MG63 (cell line): ENCODE measurements around the gene PRUNE1. TPM values are rescaled to one million over a fixed set of nuclear protein-coding genes. Genes with fewer than 3 reads are reported as not detected.

Experiments used
- DNase-seq: peaks from one replicate; pipeline ENCODE4 v3.0.0-alpha.2; 2020
- H3K27me3 ChIP-seq: fragments of 250-450 bp; sonication (Bioruptor Pico); 2 replicates; pipeline ENCODE4 v1.5.1; 2020; ENCODE audit warnings: mild to moderate bottlenecking, moderate library complexity
- H3K36me3 ChIP-seq: fragments of 250-450 bp; sonication (Bioruptor Pico); 2 replicates; pipeline ENCODE4 v1.5.1; 2020; ENCODE audit warnings: mild to moderate bottlenecking, moderate library complexity
- H3K4me3 ChIP-seq: fragments of 250-450 bp; sonication (Bioruptor Pico); 2 replicates; pipeline ENCODE4 v1.5.1; 2020; ENCODE audit warnings: mild to moderate bottlenecking, moderate library complexity
- H3K9me3 ChIP-seq: fragments of 250-450 bp; sonication (Bioruptor Pico); 2 replicates; pipeline ENCODE4 v1.5.1; 2020; ENCODE audit warnings: mild to moderate bottlenecking, moderate library complexity
- total RNA-seq: library from RNA; depleted of rRNA; stranded (reverse); fragments of >200 nt; shearing (Covaris generic); gene quantifications from 2 replicates; pipeline ENCODE4 v1.2.3, GENCODE V29; 2014; ENCODE audit warnings: low replicate concordance

Gene PRUNE1
- total RNA-seq, 1 experiment from 2014 or later, result 8.1 TPM

GRCh38 chr1:150973836-150974579, 34.2 kb upstream of the PRUNE1 start:
- peak; percentile 55 for DNase-seq
- Histone ChIP-seq H3K36me3 (peaks cover 41% of the 10 kb centered on the region), H3K9me3 (no peaks in the 10 kb centered on the region), H3K4me3 (peak overlapping the region; percentile 82), H3K27me3 (no peaks in the 10 kb centered on the region)

- DNase-seq, result peak; percentile 88
- Histone ChIP-seq H3K4me3 (peak within 1 kb of the TSS; percentile 82), H3K36me3 (peaks cover 33% of the 10 kb centered on the region), H3K9me3 (no peaks in the 10 kb centered on the region), H3K27me3 (no peaks in the 10 kb centered on the region)
Measured at GRCh38 chr1:150974580-150975478, 33.4 kb upstream of the PRUNE1 start, which contains the start of gene CERS2. CERS2 (minus strand) TSS chr1:150974835; CDS start chr1:150969090, 5,745 bp downstream.

DNA sequence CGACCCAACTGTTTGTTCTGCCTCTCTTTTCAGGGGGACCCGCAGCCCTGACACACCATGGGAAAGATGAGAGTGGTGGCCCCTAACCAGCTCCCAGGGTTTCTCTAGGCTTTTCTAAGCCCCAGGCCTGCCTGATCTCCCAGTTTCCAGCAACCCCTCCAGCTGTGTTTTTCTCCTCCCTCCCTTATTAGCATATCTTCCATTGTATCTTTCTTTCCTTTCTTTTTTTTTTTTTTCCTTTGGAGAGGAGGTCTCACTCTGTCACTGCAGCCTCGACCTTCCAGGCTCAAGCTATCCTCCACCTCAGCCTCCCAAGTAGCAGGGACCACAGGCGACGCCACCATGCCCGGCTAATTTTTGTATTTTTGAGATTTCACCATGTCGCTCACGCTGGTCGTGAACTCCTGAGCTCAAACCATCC, 31.8 kb upstream of the PRUNE1 start:
- Histone ChIP-seq H3K9me3 (no peaks in the 10 kb centered on the region), H3K27me3 (no peaks in the 10 kb centered on the region), H3K4me3 (no peak overlapping the region), H3K36me3 (peaks cover 21% of the 10 kb centered on the region)
- no peak for DNase-seq

- peak overlapping the region; percentile 10 for H3K4me3 ChIP-seq
- H3K36me3 ChIP-seq, result peaks cover 15% of the 10 kb centered on the region
- no peaks in the 10 kb centered on the region for H3K9me3 ChIP-seq
- peak; percentile 96 for DNase-seq
- H3K27me3 ChIP-seq, result no peaks in the 10 kb centered on the region
Measured at GRCh38 chr1:150976879-150977694, 31.2 kb upstream of the PRUNE1 start.

DNA sequence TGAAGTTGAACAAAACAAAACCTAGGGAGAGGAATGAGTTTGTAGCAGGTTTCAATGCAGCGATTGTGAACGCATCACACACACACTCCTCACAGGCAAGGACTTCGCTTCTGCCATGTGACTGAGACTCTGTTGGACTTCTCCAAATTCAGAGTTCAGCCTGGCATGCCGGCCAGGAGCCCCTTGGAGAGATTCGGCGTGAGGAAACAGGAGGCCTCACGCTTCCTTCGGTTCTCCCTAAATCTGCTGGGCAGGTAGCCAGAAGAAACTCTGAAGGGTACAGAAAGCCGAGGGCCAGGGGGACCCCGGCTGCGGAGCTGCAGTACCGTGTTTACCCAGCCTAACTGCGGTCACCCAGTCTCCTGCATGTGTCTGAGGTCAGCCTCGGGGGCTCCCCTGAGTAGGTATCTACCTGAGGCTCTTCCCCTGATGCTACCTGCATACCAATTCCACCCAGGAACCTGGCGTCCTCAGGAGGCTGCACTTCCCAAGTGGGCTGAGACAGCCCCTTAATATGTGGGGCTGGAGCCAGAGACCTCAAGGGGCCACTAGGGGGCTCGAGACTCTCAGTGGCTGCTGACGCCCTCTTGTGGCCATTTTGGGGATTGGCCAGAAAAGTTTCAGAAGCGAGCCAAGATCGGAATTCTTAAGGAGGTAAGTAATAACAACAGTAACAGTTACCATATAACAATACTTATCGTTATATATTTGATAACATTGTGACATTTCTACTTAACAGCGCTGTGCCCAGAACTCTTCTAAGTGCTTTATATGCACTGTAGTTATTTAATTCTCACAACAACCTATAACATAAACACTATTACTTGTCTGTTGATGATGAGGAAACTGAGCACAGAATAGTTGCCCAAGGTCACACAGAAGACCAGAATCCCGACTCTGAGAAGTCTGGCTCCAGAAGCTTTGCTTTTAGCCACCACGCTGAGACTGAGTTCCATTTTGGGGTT, 28.9 kb upstream of the PRUNE1 start:
- H3K4me3 ChIP-seq, result no peak overlapping the region
- peak; percentile 81 for DNase-seq
- H3K27me3 ChIP-seq, result no peaks in the 10 kb centered on the region
- H3K9me3 ChIP-seq, result no peaks in the 10 kb centered on the region
- H3K36me3 ChIP-seq, result no peaks in the 10 kb centered on the region

DNA sequence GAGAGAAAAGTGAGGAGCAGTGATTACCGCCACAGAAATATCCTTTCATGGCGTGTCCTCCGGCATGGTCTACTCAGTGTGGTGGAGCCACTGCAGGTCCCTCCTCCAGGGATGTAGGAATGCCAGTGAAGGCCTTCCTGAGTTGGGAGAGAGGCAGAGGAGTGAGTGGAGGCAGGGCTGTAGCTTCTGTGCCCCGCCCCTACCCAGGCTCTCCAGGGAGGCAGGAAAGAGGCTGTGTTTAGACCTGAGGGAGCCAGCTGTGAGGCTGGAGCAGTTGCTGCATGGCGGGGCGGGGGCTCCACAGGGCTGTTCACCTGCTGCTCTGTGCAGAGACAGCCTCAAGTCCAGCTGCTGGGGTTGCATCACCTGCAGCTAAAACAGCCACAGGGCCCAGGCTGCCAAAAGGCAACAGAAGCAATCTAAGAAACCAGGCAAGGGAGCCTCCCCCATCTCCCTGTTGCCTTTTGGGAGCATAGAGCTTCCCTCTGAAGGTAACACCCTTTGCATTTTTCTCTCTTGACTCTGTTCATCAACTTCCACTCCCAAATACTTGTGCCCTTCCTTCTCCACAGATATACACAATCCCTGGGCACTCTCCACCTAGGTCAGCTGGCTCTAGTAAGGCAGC, 27.0 kb upstream of the PRUNE1 start:
- Histone ChIP-seq H3K36me3 (no peaks in the 10 kb centered on the region), H3K4me3 (no peak overlapping the region), H3K27me3 (no peaks in the 10 kb centered on the region), H3K9me3 (no peaks in the 10 kb centered on the region)
- peak; percentile 37 for DNase-seq

DNA sequence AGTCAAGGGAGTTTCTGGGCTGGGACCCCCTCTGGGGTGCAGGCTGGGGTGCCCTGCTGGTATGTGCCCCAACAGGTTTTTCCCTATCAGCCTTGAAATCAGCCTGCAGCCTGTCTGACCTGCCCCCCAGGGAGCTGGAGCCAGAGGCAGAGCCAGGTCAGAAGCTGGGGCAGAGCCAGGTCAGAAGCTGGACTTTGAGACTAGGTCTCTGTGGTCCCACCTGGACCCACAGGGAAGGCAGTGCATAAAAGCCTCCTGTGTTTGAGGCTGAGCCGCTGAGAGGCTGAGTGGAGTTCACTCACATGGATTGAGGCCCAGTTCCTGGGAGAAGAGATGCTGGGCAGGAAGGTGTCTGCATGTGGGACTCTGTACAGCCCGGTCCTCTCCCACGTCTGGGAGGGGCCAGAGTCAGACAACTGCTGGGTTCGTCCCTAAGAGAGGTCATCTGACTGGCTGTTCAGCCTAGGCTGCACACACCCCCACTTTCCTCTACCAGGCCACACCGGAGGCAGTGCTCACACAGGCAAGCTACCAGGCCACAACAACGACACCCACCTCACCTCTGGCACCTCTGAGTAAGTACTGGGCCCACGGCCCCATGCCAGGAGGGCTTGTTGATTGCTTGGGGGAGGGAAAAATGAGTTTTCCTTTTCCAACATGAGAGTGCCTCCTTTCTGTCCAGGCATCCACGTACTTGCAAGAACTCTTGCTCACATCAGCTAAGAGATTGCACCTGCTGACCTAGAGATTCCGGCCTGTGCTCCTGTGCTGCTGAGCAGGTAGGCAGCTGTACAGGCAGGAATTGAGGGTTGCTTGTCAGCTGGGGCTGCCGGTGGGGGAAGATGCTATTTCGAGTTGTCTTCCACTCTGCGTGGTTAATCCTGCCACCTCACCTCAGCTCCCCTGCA, 26.2 kb upstream of the PRUNE1 start, which contains the start of gene ANXA9:
Gene ANXA9 (plus strand): TSS at position 488 of the 908 bp plus-strand sequence. CDS start 814 bp downstream, outside the sequence.
- DNase-seq, result no peak
- H3K4me3 ChIP-seq, result no peak within 1 kb of the TSS
- no peaks in the 10 kb centered on the region for H3K36me3 ChIP-seq
- no peaks in the 10 kb centered on the region for H3K27me3 ChIP-seq
- H3K9me3 ChIP-seq, result no peaks in the 10 kb centered on the region

- Histone ChIP-seq H3K36me3 (no peaks in the 10 kb centered on the region), H3K27me3 (no peaks in the 10 kb centered on the region), H3K4me3 (no peak overlapping the region), H3K9me3 (no peaks in the 10 kb centered on the region)
- DNase-seq, result no peak
Measured at GRCh38 chr1:150985179-150985825, 22.9 kb upstream of the PRUNE1 start.

- no peak for DNase-seq
- Histone ChIP-seq H3K36me3 (no peaks in the 10 kb centered on the region), H3K4me3 (no peak overlapping the region), H3K27me3 (no peaks in the 10 kb centered on the region), H3K9me3 (no peaks in the 10 kb centered on the region)
Measured at GRCh38 chr1:150987924-150988323, 20.3 kb upstream of the PRUNE1 start.

GRCh38 chr1:150992626-150993025, 15.6 kb upstream of the PRUNE1 start:
- no peaks in the 10 kb centered on the region for H3K27me3 ChIP-seq

GRCh38 chr1:150994248-150994647, 14.0 kb upstream of the PRUNE1 start:
- H3K4me3 ChIP-seq, result no peak overlapping the region
- no peaks in the 10 kb centered on the region for H3K27me3 ChIP-seq
- no peaks in the 10 kb centered on the region for H3K36me3 ChIP-seq
- no peaks in the 10 kb centered on the region for H3K9me3 ChIP-seq
- DNase-seq, result no peak

More at GRCh38 chr1:150992626-150993025, 15.6 kb upstream of the PRUNE1 start:
- no peak for DNase-seq
- Histone ChIP-seq H3K9me3 (no peaks in the 10 kb centered on the region), H3K36me3 (no peaks in the 10 kb centered on the region), H3K4me3 (no peak overlapping the region)

DNA sequence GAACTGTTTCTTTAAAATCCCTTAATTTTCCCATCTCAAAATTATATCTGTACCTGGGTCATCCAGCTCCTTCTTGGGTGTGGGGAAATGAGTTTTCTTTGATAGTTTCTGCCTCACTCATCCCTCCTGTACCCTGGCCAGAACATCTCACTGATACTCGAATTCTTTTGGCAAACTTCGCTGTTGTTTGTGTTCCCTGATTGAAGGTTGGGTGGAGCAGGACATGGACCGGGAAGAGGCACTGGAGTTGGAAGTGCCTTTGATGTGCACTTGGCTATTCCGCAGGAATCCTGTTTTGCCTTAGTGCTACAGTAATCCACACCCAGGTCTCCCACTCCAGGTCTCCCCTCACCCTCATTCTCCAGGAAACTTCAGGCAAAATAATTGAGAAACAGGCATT, 12.8 kb upstream of the PRUNE1 start:
- Histone ChIP-seq H3K36me3 (no peaks in the 10 kb centered on the region), H3K27me3 (no peaks in the 10 kb centered on the region), H3K4me3 (no peak overlapping the region), H3K9me3 (no peaks in the 10 kb centered on the region)
- DNase-seq, result no peak

DNA sequence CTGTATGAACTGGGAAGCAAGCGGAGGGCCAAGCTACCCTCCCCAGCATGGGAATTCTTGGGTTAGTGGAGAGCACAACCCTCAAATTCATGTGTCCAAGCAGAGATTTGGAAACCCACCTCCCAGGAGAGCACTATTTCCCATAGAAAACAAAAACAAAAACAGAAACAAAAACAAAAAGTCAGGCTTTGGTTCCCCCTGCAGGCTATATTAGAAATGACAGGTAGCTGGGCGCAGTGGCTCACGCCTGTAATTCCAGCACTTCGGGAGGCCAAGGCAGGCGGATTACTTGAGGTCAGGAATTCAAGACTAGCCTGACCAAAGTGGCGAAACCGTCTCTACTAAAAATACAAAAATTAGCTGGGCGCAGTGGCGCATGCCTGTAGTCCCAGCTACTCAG, 12.4 kb upstream of the PRUNE1 start:
- Histone ChIP-seq H3K36me3 (no peaks in the 10 kb centered on the region), H3K27me3 (no peaks in the 10 kb centered on the region), H3K9me3 (no peaks in the 10 kb centered on the region), H3K4me3 (no peak overlapping the region)
- DNase-seq, result peak; percentile 38
